ENCODE measurements around the gene IL23R.

IL23R gene

DNA sequence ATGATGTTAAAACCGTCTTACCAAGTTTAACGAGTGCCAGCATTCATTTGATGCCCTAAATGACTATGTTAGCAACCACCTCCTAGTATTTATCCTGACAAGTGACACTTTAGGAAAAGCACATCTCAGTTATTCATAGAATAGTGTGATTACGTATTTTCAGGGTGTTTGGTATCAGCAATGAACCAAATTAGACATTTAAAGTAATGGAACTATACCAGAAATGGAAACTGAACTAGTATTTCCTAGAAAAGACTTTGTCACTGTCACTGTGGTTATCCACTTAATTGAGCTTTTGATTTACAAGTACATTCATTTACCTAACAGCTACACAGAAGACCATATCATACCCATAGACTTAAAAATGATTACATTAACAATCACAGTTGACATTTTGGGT, 137.8 kb downstream of the IL23R start:
- no peak for DNase-seq (ENCODE audit: low read depth)

DNA sequence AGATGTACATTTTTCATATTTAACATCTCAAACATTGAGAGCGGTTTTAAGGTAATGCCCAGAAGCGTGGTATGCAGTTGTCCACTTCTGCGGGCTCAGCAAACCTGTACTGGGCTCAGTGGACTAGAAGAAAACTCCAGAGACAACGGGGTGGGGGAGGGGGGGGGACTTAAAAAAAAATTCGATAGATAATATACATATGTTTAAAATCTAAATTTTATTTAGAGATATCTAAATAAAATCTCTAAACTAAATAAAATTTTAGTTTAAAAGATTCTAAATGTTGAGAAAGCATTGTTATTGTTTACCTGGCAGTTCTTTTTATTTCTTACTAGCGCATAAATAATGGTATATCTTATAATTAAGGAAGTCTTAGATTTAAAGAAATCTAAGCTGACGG, 140.3 kb downstream of the IL23R start:
- no peak for DNase-seq (ENCODE audit: low read depth)

DNA sequence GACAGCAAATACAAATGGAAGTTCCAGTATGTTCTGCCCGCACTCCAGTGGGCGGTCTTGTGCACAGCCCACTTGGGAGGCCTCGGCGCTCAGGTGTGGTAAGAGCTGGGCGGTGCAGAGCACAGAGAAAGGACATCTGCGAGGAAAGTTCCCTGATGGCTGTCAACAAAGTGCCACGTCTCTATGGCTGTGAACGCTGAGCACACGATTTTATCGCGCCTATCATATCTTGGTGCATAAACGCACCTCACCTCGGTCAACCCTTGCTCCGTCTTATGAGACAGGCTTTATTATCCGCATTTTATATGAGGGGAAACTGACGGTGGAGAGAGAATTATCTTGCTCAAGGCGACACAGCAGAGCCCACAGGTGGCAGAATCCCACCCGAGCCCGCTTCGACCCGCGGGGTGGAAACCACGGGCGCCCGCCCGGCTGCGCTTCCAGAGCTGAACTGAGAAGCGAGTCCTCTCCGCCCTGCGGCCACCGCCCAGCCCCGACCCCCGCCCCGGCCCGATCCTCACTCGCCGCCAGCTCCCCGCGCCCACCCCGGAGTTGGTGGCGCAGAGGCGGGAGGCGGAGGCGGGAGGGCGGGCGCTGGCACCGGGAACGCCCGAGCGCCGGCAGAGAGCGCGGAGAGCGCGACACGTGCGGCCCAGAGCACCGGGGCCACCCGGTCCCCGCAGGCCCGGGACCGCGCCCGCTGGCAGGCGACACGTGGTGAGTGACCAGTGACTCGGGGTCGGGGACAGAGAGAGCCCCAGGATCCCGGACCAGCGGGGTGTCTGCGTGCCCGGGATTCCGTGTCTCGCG, 141.2 kb downstream of the IL23R start, which contains the start of gene IL12RB2:
Gene IL12RB2 (plus strand): TSS at position 623 of the 810 bp plus-strand sequence. CDS start 12,496 bp downstream, outside the sequence.
- no peak for DNase-seq (ENCODE audit: low read depth)

GRCh38 chr1:67308136-67308535, 141.9 kb downstream of the IL23R start:
- no peak for DNase-seq (ENCODE audit: low read depth)

Measured in stimulated activated CD8-positive, alpha-beta memory T cell treated with anti-CD3 and anti-CD28 coated beads, Interleukin-12 subunit alpha, Interleukin-12 subunit beta, amount 100 ng/mL, for 1 hour (primary cell).